ENCODE results near the gene CUL9. TPM values are rescaled to one million over a fixed set of nuclear protein-coding genes. Genes with fewer than 3 reads are reported as not detected.

Gene CUL9
- total RNA-seq, 1 donor from 2014 or later = 57.0 TPM

DNA sequence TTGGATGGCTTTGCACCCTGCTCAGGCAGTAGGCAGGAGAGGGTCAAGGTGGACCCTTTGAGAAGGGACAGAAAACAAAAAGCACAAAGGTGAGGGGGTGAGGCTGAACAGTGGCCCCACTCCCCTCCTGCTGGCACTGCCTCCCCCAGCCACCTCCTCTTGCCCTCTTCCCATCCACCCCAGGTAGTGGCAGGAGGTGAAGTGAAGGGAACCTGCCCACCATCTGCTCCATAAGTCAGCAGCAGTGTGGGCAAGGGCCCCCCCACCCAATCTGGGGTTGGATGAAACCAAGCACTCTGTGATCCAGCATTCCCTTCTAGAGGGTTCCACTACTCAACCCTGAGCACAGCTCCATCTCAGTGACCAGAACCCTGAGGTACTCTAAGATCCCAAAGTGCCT lies 89.9 kb downstream of the CUL9 start:
- H3K36me3 Mint-ChIP-seq (ENCODE audit: insufficient read depth) = no peaks in the 10 kb centered on the region
- H3K27ac Mint-ChIP-seq = no peak overlapping the region
- DNase-seq (ENCODE audit: low spot score, unreplicated experiment) = no peak
- peaks cover 83% of the 10 kb centered on the region for H3K27me3 Mint-ChIP-seq
- H3K4me3 Mint-ChIP-seq (ENCODE audit: low read depth) = no peak overlapping the region
- TF ChIP-seq, protein P1, sequence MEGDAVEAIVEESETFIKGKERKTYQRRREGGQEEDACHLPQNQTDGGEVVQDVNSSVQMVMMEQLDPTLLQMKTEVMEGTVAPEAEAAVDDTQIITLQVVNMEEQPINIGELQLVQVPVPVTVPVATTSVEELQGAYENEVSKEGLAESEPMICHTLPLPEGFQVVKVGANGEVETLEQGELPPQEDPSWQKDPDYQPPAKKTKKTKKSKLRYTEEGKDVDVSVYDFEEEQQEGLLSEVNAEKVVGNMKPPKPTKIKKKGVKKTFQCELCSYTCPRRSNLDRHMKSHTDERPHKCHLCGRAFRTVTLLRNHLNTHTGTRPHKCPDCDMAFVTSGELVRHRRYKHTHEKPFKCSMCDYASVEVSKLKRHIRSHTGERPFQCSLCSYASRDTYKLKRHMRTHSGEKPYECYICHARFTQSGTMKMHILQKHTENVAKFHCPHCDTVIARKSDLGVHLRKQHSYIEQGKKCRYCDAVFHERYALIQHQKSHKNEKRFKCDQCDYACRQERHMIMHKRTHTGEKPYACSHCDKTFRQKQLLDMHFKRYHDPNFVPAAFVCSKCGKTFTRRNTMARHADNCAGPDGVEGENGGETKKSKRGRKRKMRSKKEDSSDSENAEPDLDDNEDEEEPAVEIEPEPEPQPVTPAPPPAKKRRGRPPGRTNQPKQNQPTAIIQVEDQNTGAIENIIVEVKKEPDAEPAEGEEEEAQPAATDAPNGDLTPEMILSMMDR (IDR thresholded peaks at IDR 0.05; ENCODE audit: unreplicated experiment) = no peak
- H3K9me3 Mint-ChIP-seq (ENCODE audit: low read depth) = no peaks in the 10 kb centered on the region
- H3K4me1 Mint-ChIP-seq (ENCODE audit: low read depth) = peaks cover 22% of the 10 kb centered on the region

DNA sequence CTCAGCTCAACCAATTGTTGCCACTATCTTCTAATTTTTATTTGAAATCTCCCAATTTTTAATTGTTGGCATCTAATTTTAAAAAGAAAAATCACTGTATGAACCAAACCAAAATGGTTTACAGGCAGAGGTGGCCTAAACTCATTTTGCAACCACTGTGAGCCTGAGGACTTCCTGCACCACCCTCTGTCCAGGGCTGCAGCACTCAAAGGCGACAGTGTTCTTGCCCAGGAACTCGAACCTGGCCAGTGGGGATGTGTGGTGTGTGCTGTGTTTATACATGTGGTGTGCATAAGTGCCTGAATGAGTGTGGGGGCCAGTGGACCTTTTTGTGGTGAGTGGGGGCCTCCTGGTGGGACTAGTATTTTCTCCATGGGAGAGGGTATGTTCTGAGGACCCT lies 91.7 kb downstream of the CUL9 start:
- DNase-seq (ENCODE audit: low spot score, unreplicated experiment) = no peak
- Mint-ChIP-seq H3K36me3 (ENCODE audit: insufficient read depth) (no peaks in the 10 kb centered on the region), H3K4me1 (ENCODE audit: low read depth) (peaks cover 11% of the 10 kb centered on the region), H3K9me3 (ENCODE audit: low read depth) (no peaks in the 10 kb centered on the region), H3K27me3 (peaks cover 83% of the 10 kb centered on the region), H3K27ac (no peak overlapping the region), H3K4me3 (ENCODE audit: low read depth) (no peak overlapping the region)
- TF ChIP-seq, protein P1 (IDR thresholded peaks at IDR 0.05; ENCODE audit: unreplicated experiment) = no peak

Other genes starting within 250 kb of the CUL9 start
- gene GNMT, start 221.4 kb upstream of the CUL9 start, total RNA-seq = 1.3 and 1.7 TPM in 2 replicates
- 29.8 and 32.3 TPM in 2 replicates for gene PEX6, start 203.0 kb upstream of the CUL9 start, total RNA-seq
- 52.2 and 53.6 TPM in 2 replicates for gene PPP2R5D, start 197.6 kb upstream of the CUL9 start, total RNA-seq
- 64.0 and 68.4 TPM in 2 replicates for gene MEA1, start 168.2 kb upstream of the CUL9 start, total RNA-seq
- gene KLHDC3, start 167.9 kb upstream of the CUL9 start, total RNA-seq = 86.8 and 91.1 TPM in 2 replicates
- gene RRP36, start 160.6 kb upstream of the CUL9 start, total RNA-seq = 60.6 and 62.4 TPM in 2 replicates
- 58.9 and 60.9 TPM in 2 replicates for gene CUL7, start 128.3 kb upstream of the CUL9 start, total RNA-seq
- 45.2 and 52.2 TPM in 2 replicates for gene MRPL2, start 122.8 kb upstream of the CUL9 start, total RNA-seq
- gene KLC4, start 122.6 kb upstream of the CUL9 start, total RNA-seq = 71.9 and 73.8 TPM in 2 replicates
- gene PTK7, start 105.9 kb upstream of the CUL9 start, total RNA-seq = 141 and 142 TPM in 2 replicates
- gene SRF, start 10.9 kb upstream of the CUL9 start, total RNA-seq = 29.1 and 30.3 TPM in 2 replicates
- gene DNPH1, start 47.3 kb downstream of the CUL9 start, total RNA-seq = 33.9 and 39.0 TPM in 2 replicates
- gene TTBK1, start 61.3 kb downstream of the CUL9 start, total RNA-seq = 1.4 and 1.7 TPM in 2 replicates
- gene SLC22A7, start 116.1 kb downstream of the CUL9 start, total RNA-seq = not detected in 2 replicates
- gene CRIP3, start 126.6 kb downstream of the CUL9 start, total RNA-seq = 2.3 and 2.4 TPM in 2 replicates
- 22.0 and 23.2 TPM in 2 replicates for gene ZNF318, start 187.5 kb downstream of the CUL9 start, total RNA-seq
- 68.5 and 68.8 TPM in 2 replicates for gene ABCC10, start 245.3 kb downstream of the CUL9 start, total RNA-seq

Measured in progenitor cell of endocrine pancreas (in vitro differentiated cells).